Left ventricle myocardium inferior (tissue), 1 donor: Measurements from ENCODE around the gene SDF2L1. TPM values are rescaled to one million over a fixed set of nuclear protein-coding genes. Genes with fewer than 3 reads are reported as not detected.
"Not testable (repeated sequence)": the region's sequence is repeated elsewhere in the genome, so short reads cannot be mapped to it uniquely, and the experiment has no call there.

Source experiments
- DNase-seq: peaks from one replicate; pipeline ENCODE4 v3.0.0-alpha.2; 2020
- H3K27ac ChIP-seq: fragments of 200-600 bp; replicated peaks from 2 replicates; pipeline ENCODE4 v1.8.0; 2021
- H3K27me3 ChIP-seq: fragments of 200-600 bp; 2 replicates; pipeline ENCODE4 v1.8.0; 2021; ENCODE audit warnings: low read depth
- H3K36me3 ChIP-seq: fragments of 200-600 bp; 2 replicates; pipeline ENCODE4 v1.8.0; 2021
- H3K4me1 ChIP-seq: fragments of 200-600 bp; 2 replicates; pipeline ENCODE4 v1.8.0; 2021
- H3K4me3 ChIP-seq: fragments of 200-600 bp; 2 replicates; pipeline ENCODE4 v1.8.0; 2021; ENCODE audit warnings: mild to moderate bottlenecking, moderate library complexity
- H3K9me3 ChIP-seq: fragments of 200-600 bp; replicated peaks from 2 replicates; pipeline ENCODE4 v1.8.0; 2021
- CTCF ChIP-seq: fragments of 200-600 bp; IDR thresholded peaks from 2 replicates; pipeline ENCODE4 v1.8.0; 2021; ENCODE audit warnings: antibody characterized with exemption, mild to moderate bottlenecking, borderline replicate concordance
- intact Hi-C: fragments of 100-400 bp; cut with micrococcal nuclease; formaldehyde crosslinking; loops from one replicate; pipeline ENCODE4 v1.11.0; 2022
- total RNA-seq: library from RNA; stranded (reverse); fragmentation: NEBNext Ultra II Directional; extraction: Animal tissue kit (Norgen Biotek cat#: 25700); gene quantifications from one replicate; pipeline ENCODE4 v1.2.1, GENCODE V29; 2021
- donor health status: DM: no; HTN: yes; CAD: no; lungs with severe emphysema.

Gene SDF2L1
- total RNA-seq, 1 donor from 2014 or later: 18.3 TPM

GRCh38 chr22:21640810-21641209, 1.3 kb upstream of the SDF2L1 start:
- Histone ChIP-seq H3K9me3 (no peaks in the 10 kb centered on the region), H3K4me1 (peaks cover 25% of the 10 kb centered on the region), H3K27ac (no peak overlapping the region), H3K36me3 (peaks cover 21% of the 10 kb centered on the region), H3K4me3 (no peak overlapping the region), H3K27me3 (no peaks in the 10 kb centered on the region)
- TF ChIP-seq CTCF: no peak
- no peak for DNase-seq
- intact Hi-C loops: no loop called here

- DNase-seq: no peak
- Histone ChIP-seq H3K4me1 (peaks cover 25% of the 10 kb centered on the region), H3K27ac (peak overlapping the region; percentile 80), H3K27me3 (no peaks in the 10 kb centered on the region), H3K9me3 (no peaks in the 10 kb centered on the region), H3K4me3 (peak overlapping the region; percentile 92), H3K36me3 (peaks cover 25% of the 10 kb centered on the region)
- intact Hi-C loops: no loop called here
- peak; percentile 57 for TF ChIP-seq CTCF
These were observed 699 bp upstream of the SDF2L1 start for GRCh38 chr22:21641417-21641788.

GRCh38 chr22:21642584-21643448, 714 bp downstream of the SDF2L1 start:
- peak overlapping the region; percentile 79 for H3K27ac ChIP-seq

GRCh38 chr22:21643533-21644357, 1.6 kb downstream of the SDF2L1 start:
- H3K9me3 ChIP-seq: no peaks in the 10 kb centered on the region
- H3K4me1 ChIP-seq: peaks cover 32% of the 10 kb centered on the region
- no peak overlapping the region for H3K27ac ChIP-seq
- H3K36me3 ChIP-seq: peaks cover 31% of the 10 kb centered on the region
- no peak for TF ChIP-seq CTCF
- DNase-seq: no peak
- H3K27me3 ChIP-seq: no peaks in the 10 kb centered on the region
- H3K4me3 ChIP-seq: peak overlapping the region; percentile 92
- intact Hi-C loops: no loop called here

More at GRCh38 chr22:21642584-21643448, 714 bp downstream of the SDF2L1 start:
- Histone ChIP-seq H3K27me3 (no peaks in the 10 kb centered on the region), H3K36me3 (peaks cover 25% of the 10 kb centered on the region), H3K4me3 (peak overlapping the region; percentile 92), H3K9me3 (no peaks in the 10 kb centered on the region), H3K4me1 (peaks cover 32% of the 10 kb centered on the region)
- intact Hi-C loops: no loop called here
- TF ChIP-seq CTCF: peak; percentile 61
- DNase-seq: no peak

- DNase-seq, H3K27me3 ChIP-seq, H3K4me3 ChIP-seq, intact Hi-C loops, H3K9me3 ChIP-seq, H3K27ac ChIP-seq: not testable (repeated sequence)
- Histone ChIP-seq H3K4me1 (peaks cover 33% of the 10 kb centered on the region), H3K36me3 (peaks cover 36% of the 10 kb centered on the region)
These were observed 3.4 kb downstream of the SDF2L1 start for GRCh38 chr22:21645513-21645912.
